Diencephalon (tissue), 1 donor: Measurements from ENCODE around the gene MMP1. TPM values are rescaled to one million over a fixed set of nuclear protein-coding genes. Genes with fewer than 3 reads are reported as not detected.

Source experiments
- total RNA-seq: library from RNA; depleted of rRNA; stranded (reverse); fragments of >200 nt; gene quantifications from one replicate; pipeline ENCODE4 v1.2.3, GENCODE V29; 2014

The MMP1 gene
- not detected for total RNA-seq

DNA sequence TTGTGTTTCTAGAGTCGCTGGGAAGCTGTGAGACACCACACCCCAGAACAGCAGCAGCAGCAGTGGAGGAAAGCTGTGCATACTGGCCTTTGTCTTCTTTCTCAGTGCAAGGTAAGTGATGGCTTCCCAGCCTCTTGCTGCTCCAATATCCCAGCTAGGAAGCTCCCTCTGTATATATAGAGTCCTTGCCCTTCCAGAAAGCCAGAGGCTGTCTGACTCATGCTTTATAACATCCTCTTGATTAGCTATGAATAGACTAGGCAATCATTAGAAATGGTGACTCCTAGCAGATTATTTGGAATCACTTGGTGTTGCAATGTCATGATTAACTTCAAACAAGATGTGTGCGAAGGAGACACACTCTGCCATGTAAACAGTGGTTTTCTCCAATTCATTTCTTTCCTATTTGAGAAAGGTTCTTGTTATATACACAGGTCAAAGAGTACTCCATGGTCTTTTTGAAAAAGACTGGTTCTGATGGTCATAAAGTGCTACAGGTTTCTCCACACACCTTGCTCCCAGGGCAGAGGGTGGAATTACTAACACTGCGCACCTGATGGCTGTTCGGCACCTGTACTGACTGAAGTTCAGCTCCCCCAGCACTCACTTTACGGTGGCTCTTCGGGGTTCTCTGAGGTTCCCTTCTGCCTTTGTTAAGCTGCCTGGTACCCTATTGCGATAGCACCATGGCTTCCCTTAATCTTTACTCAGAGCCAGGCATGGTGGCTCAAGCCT, at the start of gene MMP1:
TSS of gene MMP1 (minus strand) at position 149 of the 735 bp plus-strand sequence. CDS start at position 81, 68 bp downstream.

GRCh38 chr11:102843489-102843888, 45.5 kb upstream of the MMP1 start, which contains the start of gene MMP3:
TSS of gene MMP3 (minus strand) at chr11:102843609. CDS start at chr11:102843546, 63 bp downstream.

DNA sequence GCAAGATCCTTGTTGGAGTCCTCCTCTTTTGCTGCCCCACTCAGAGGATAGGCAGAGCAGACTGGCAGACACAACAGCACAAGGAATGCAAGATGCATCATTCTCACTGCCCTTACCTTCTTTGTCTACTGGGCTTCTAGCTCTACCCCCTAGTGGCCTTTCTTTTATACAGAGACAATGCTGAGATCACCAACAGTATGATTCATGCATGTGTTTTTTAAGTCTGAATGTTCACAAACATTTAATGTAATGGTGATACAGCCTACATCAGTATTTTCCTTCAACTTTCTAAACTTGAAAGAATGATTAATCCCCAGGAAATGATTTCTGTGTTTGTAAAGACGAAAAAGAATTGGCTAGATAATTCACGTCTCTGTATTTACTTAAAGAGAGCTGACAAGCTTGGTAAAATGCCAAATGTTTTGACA, 17.5 kb downstream of the MMP1 start, which contains the start of gene MMP10:
TSS of gene MMP10 (minus strand) at position 138 of the 428 bp plus-strand sequence. CDS start at position 101, 37 bp downstream.

Other genes starting within 250 kb of the MMP1 start
- not detected for gene MMP20, start 172.8 kb downstream of the MMP1 start, total RNA-seq
- gene MMP27, start 92.4 kb downstream of the MMP1 start, total RNA-seq: not detected
- 0.23 TPM for gene MMP8, start 73.2 kb downstream of the MMP1 start, total RNA-seq
- 0.23 TPM for gene MMP10, start 17.5 kb downstream of the MMP1 start, total RNA-seq
- gene MMP3, start 45.4 kb upstream of the MMP1 start, total RNA-seq: not detected
- gene MMP12, start 76.8 kb upstream of the MMP1 start, total RNA-seq: not detected
- not detected for gene MMP13, start 157.6 kb upstream of the MMP1 start, total RNA-seq